Smooth muscle cell (in vitro differentiated cells): Measurements from ENCODE around the gene TFF2. TPM values are rescaled to one million over a fixed set of nuclear protein-coding genes. Genes with fewer than 3 reads are reported as not detected.

Experiments used
- DNase-seq: peaks from one replicate; lab custom pipeline; 2025; ENCODE audit not compliant: unreplicated experiment; lab: John Stamatoyannopoulos, UW
- H2AFZ ChIP-seq: fragments of 200-600 bp; sonication (generic); 2 replicates; pipeline ENCODE4 v1.6.0; 2016; ENCODE audit warnings: antibody characterized with exemption, low read depth, mild to moderate bottlenecking
- H3F3A ChIP-seq: fragments of 200-600 bp; sonication (generic); 2 replicates; pipeline ENCODE4 v1.6.0; 2017; ENCODE audit warnings: antibody characterized with exemption, low read depth
- H3K27ac ChIP-seq: fragments of 200-600 bp; sonication (generic); 2 replicates; pipeline ENCODE4 v1.5.1; 2016; ENCODE audit warnings: low read depth, mild to moderate bottlenecking
- H3K27me3 ChIP-seq: fragments of 200-600 bp; sonication (generic); 2 replicates; pipeline ENCODE4 v1.6.1; 2016; ENCODE audit warnings: low read depth, mild to moderate bottlenecking
- H3K36me3 ChIP-seq: fragments of 200-600 bp; sonication (generic); 2 replicates; pipeline ENCODE4 v1.5.1; 2016; ENCODE audit warnings: low read depth
- H3K4me1 ChIP-seq: fragments of 200-600 bp; sonication (generic); 2 replicates; pipeline ENCODE4 v1.5.1; 2016; ENCODE audit warnings: low read depth
- H3K4me2 ChIP-seq: fragments of 200-600 bp; sonication (generic); 2 replicates; pipeline ENCODE4 v1.6.0; 2016; ENCODE audit warnings: mild to moderate bottlenecking
- H3K4me3 ChIP-seq: fragments of 200-600 bp; sonication (generic); 2 replicates; pipeline ENCODE4 v1.5.1; 2016; ENCODE audit warnings: mild to moderate bottlenecking
- H3K79me2 ChIP-seq: fragments of 200-600 bp; sonication (generic); 2 replicates; pipeline ENCODE4 v1.6.0; 2016; ENCODE audit warnings: low read depth, mild to moderate bottlenecking
- H3K9ac ChIP-seq: fragments of 200-600 bp; sonication (generic); 2 replicates; pipeline ENCODE4 v1.6.0; 2016; ENCODE audit warnings: low read depth
- H3K9me3 ChIP-seq: fragments of 200-600 bp; sonication (generic); replicated peaks from 2 replicates; pipeline ENCODE4 v1.5.1; 2016; ENCODE audit warnings: low read depth
- H4K20me1 ChIP-seq: fragments of 200-600 bp; sonication (generic); 2 replicates; pipeline ENCODE4 v1.6.0; 2016; ENCODE audit warnings: low read depth
- CTCF ChIP-seq: fragments of 200-600 bp; sonication (generic); IDR thresholded peaks from 2 replicates; pipeline ENCODE4 v1.5.1; 2017; ENCODE audit warnings: borderline replicate concordance, mild to moderate bottlenecking, antibody characterized with exemption; ENCODE audit not compliant: insufficient read depth, poor library complexity, severe bottlenecking
- WGBS: methylation state at CpG from one replicate; pipeline ENCODE4 v1.1.7; 2016; ENCODE audit warnings: low lambda C conversion rate; 5-methylcytosine and 5-hydroxymethylcytosine counted together
- polyA plus RNA-seq: library from polyadenylated mRNA; unstranded; fragments of >200 nt; fragmentation: Nextera tagmentation; extraction: Ambion mirVana; gene quantifications from 2 replicates; pipeline ENCODE4 v1.2.1, GENCODE V29; 2016
- total RNA-seq: library from RNA; depleted of rRNA; stranded (reverse); fragments of >200 nt; gene quantifications from 2 replicates; pipeline ENCODE4 v1.2.3, GENCODE V29; 2014

Gene TFF2
- total and polyA plus RNA-seq, 2 experiments from 2014 or later, result not detected

DNA sequence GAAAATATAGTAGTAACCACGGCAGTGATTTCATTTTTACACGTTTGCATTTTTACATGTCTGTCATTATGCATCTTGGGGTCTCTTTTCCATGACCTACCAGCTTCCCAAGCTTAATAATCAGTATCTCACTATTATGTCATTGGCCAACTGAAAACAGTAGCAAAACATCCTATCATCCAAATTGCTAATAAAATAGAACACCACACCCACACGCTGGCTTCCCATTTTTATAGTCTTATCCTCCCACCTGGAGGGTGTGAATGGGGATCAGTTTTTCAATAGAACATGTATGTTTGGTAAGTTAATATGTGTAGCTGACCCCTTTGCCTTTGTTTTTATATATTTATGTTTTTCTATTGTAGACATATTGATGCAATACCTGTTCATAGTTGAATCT lies 47.4 kb downstream of the TFF2 start:
- Histone ChIP-seq H3K9ac (no peak overlapping the region), H4K20me1 (no peaks in the 10 kb centered on the region), H2AFZ (no peak overlapping the region), H3K27ac (no peak overlapping the region), H3K4me3 (no peak overlapping the region), H3F3A (no peaks in the 10 kb centered on the region), H3K4me2 (no peak overlapping the region), H3K36me3 (no peaks in the 10 kb centered on the region), H3K79me2 (no peaks in the 10 kb centered on the region), H3K9me3 (no peaks in the 10 kb centered on the region), H3K27me3 (no peaks in the 10 kb centered on the region), H3K4me1 (no peaks in the 10 kb centered on the region)
- WGBS, result 89% methylated on average over 3 of the region's 3 CpGs
- DNase-seq, result no peak
- no peak for TF ChIP-seq CTCF

DNA sequence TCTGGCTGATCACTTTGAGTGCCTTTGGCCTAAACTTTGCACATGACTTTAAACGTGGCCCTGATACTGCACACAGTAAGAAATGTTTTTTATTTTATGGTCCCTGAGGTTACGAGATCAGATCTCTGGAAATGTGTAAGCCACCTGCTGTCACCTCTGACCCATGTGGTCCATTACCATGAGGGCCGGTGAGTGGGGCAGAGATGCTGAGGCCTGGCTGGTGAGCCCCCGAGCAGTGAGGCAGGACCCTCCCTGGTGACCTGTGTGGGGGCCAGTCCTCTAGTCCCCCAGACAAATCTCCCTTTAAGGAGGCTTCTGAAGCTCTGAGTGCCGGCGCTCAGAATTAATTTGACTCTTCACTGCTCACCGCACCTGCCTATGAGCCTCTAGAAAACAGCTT lies 48.0 kb downstream of the TFF2 start:
- Histone ChIP-seq H2AFZ (no peak overlapping the region), H3K27me3 (no peaks in the 10 kb centered on the region), H3K4me1 (no peaks in the 10 kb centered on the region), H3K9me3 (no peaks in the 10 kb centered on the region), H3K4me3 (no peak overlapping the region), H3K36me3 (no peaks in the 10 kb centered on the region), H3K9ac (no peak overlapping the region), H4K20me1 (no peaks in the 10 kb centered on the region), H3K79me2 (no peaks in the 10 kb centered on the region), H3K4me2 (no peak overlapping the region), H3F3A (no peaks in the 10 kb centered on the region), H3K27ac (no peak overlapping the region)
- WGBS, result 80% methylated on average over 7 of the region's 7 CpGs
- no peak for DNase-seq
- no peak for TF ChIP-seq CTCF

GRCh38 chr21:42302076-42302650 lies 48.6 kb downstream of the TFF2 start:
- no peaks in the 10 kb centered on the region for H4K20me1 ChIP-seq
- H3K9ac ChIP-seq, result no peak overlapping the region
- 90% methylated on average over 12 of the region's 12 CpGs for WGBS
- no peak overlapping the region for H3K4me2 ChIP-seq
- no peaks in the 10 kb centered on the region for H3F3A ChIP-seq
- no peaks in the 10 kb centered on the region for H3K4me1 ChIP-seq
- no peak overlapping the region for H3K4me3 ChIP-seq
- H3K36me3 ChIP-seq, result no peaks in the 10 kb centered on the region
- peaks cover 2% of the 10 kb centered on the region for H3K27me3 ChIP-seq
- no peak for DNase-seq
- no peak overlapping the region for H2AFZ ChIP-seq
- no peaks in the 10 kb centered on the region for H3K9me3 ChIP-seq
- H3K27ac ChIP-seq, result no peak overlapping the region
- no peaks in the 10 kb centered on the region for H3K79me2 ChIP-seq
- TF ChIP-seq CTCF, result no peak

DNA sequence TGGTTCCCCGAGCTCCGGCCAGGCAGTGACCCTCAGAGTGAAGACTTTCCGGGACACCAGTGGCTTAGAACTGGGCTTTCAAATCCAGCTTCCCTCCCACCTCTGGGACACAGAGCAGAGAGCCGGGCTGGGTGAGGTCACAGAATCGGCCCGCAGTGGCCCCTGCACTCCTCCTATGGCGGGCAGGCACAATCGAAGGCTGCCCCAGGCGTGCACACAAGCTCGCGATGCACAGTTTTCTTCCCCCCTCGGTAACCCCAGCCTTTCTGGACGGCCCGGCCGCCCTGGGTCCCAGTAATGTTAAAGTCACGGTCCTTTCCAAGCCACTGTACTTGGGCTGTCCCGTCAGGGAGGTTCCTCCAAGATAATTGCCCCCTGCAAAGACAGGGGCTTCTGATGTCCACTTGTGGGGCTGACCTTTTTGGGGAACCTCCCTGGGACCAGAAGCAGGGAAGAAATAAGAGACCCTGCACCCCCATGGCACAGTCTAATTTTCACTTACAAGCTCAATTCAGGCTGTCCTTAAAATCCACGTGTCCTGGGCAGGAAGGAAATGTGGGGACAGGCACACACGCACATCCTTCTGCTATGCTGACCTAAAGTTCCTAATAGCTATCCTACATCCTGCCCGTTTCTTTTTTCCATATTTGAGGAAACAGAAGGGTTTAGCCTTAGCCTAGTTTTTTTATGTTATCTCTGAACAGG lies 49.3 kb downstream of the TFF2 start:
- no peak for DNase-seq
- Histone ChIP-seq H3F3A (no peaks in the 10 kb centered on the region), H4K20me1 (no peaks in the 10 kb centered on the region), H3K4me3 (no peak overlapping the region), H3K27ac (no peak overlapping the region), H3K9me3 (no peaks in the 10 kb centered on the region), H3K27me3 (peaks cover 3% of the 10 kb centered on the region), H3K9ac (no peak overlapping the region), H3K79me2 (no peaks in the 10 kb centered on the region), H3K36me3 (no peaks in the 10 kb centered on the region), H3K4me1 (no peaks in the 10 kb centered on the region), H2AFZ (no peak overlapping the region), H3K4me2 (no peak overlapping the region)
- TF ChIP-seq CTCF, result no peak
- WGBS, result 94% methylated on average over 20 of the region's 20 CpGs
